NCI-H446 treated with DMSO at 0.1 percent for 48 hours (cell line): ENCODE results near the gene HOMER1.
A peak's percentile ranks its signal among the peaks of the same experiment; 100 is the strongest.

Source experiments
- DNase-seq: peaks from one replicate; lab custom pipeline; 2025; lab: John Stamatoyannopoulos, UW

Gene HOMER1

GRCh38 chr5:79513704-79514390 is at the start of gene HOMER1:
Gene HOMER1, minus strand, starts transcription at chr5:79514134. Its CDS starts 1,360 bp downstream, at chr5:79512774.
- peak; percentile 61 for DNase-seq

GRCh38 chr5:79563247-79563590 is 49.3 kb upstream of the HOMER1 start:
- DNase-seq, result no peak

- no peak for DNase-seq
Observed at GRCh38 chr5:79562351-79563246, 48.7 kb upstream of the HOMER1 start.

- no peak for DNase-seq
Observed at GRCh38 chr5:79561525-79561893, 47.6 kb upstream of the HOMER1 start.

GRCh38 chr5:79560771-79561524 is 47.0 kb upstream of the HOMER1 start:
- no peak for DNase-seq

- no peak for DNase-seq
Observed at GRCh38 chr5:79555418-79555817, 41.5 kb upstream of the HOMER1 start.

- peak; percentile 24 for DNase-seq
Observed at GRCh38 chr5:79552984-79553383, 39.0 kb upstream of the HOMER1 start.

- no peak for DNase-seq
Observed at GRCh38 chr5:79547982-79548381, 34.0 kb upstream of the HOMER1 start.

GRCh38 chr5:79547429-79547822 is 33.5 kb upstream of the HOMER1 start:
- DNase-seq, result no peak

GRCh38 chr5:79546782-79547428 is 33.0 kb upstream of the HOMER1 start:
- DNase-seq, result no peak

GRCh38 chr5:79544131-79544530 is 30.2 kb upstream of the HOMER1 start:
- DNase-seq, result no peak

GRCh38 chr5:79540939-79541338 is 27.0 kb upstream of the HOMER1 start:
- DNase-seq, result no peak

GRCh38 chr5:79536193-79536906 is 22.4 kb upstream of the HOMER1 start:
- DNase-seq, result no peak

- DNase-seq, result no peak
Observed at GRCh38 chr5:79535477-79536192, 21.7 kb upstream of the HOMER1 start.

GRCh38 chr5:79529110-79529509 is 15.2 kb upstream of the HOMER1 start:
- DNase-seq, result no peak

- no peak for DNase-seq
Observed at GRCh38 chr5:79527431-79527830, 13.5 kb upstream of the HOMER1 start.

- DNase-seq, result no peak
Observed at GRCh38 chr5:79526928-79527327, 13.0 kb upstream of the HOMER1 start.

- no peak for DNase-seq
Observed at GRCh38 chr5:79526493-79526892, 12.6 kb upstream of the HOMER1 start.

- DNase-seq, result no peak
Observed at GRCh38 chr5:79521156-79521555, 7.2 kb upstream of the HOMER1 start.

GRCh38 chr5:79518718-79519117 is 4.8 kb upstream of the HOMER1 start:
- DNase-seq, result no peak

- no peak for DNase-seq
Observed at GRCh38 chr5:79517601-79518000, 3.7 kb upstream of the HOMER1 start.
